RPMI8226 (cell line): ENCODE measurements around the gene MVK.

Experiments used
- DNase-seq: peaks from one replicate; pipeline ENCODE4 v3.0.0-alpha.2; 2015

MVK gene

DNA sequence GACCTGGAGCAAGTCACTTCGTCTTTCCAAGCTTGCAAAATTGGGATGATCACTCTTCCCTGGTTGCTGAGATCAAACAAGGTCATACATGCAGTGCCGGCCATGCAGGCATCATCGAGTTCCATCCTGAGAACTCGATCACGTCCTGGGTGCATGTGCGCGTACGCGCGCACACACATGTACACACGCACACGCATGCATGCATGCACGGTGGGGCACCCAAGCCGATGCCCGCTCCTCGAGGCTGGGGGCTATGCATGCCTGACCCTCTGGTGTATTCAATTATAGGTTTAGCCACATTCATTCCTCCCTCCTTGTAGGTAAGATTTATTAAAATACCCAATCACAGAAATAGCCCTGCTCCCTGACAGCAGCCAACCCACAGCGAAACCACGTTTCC, 26.3 kb upstream of the MVK start:
- no peak for DNase-seq

DNA sequence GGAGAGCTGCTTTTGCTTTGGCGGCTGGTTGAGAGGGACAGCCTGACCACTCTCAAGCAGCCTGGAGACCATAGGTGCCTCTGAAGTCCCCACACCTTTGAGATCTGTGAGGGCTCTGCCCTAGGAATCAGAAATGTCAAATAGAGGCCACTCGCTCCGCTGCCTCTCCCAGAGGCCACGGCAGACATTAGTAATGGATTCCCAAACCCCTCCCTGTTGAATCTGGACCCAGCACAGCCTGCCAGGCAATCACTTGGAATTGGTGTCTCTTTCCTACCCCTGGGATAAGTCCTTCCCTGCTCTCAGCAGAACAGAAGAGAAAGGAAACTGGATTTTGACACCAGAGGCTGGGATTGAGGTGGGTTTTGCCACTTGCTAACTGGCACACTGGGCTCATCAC, 25.3 kb upstream of the MVK start:
- no peak for DNase-seq

DNA sequence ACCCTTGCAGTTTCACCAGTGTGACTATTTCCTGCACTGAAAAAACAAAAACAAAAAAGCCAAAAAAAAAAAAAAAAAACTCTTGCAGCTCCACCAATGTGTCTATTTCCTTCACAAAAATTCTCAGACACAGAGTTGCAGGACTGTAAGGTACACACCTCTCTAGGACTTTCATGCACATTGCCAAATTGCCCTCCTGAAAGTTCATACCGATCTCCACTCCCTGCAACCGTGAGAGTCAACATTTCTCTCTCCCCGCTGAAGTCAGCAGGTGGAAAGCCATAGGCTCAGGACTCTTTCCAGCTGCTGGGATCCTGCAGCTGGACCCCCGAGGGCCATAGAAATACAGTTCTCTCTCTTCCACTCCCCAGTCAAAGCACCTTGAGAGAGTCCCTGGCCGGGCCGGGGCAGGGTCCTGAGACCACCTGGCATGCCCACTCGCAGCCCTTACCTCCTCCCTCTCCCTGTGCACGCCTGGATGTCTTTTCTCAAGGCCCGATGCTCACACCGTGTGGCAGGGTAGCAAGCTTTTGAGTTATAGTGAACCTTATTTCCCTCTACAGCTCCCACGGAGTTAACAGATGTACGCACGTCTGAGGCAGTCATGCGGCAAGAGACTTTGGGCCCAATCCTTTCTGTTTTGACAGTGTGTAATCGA, 23.9 kb upstream of the MVK start:
- DNase-seq: no peak

GRCh38 chr12:109550281-109550680, 23.3 kb upstream of the MVK start:
- no peak for DNase-seq

GRCh38 chr12:109551108-109551507, 22.5 kb upstream of the MVK start:
- DNase-seq: no peak

- DNase-seq: no peak
Measured at GRCh38 chr12:109552971-109553370, 20.6 kb upstream of the MVK start.

DNA sequence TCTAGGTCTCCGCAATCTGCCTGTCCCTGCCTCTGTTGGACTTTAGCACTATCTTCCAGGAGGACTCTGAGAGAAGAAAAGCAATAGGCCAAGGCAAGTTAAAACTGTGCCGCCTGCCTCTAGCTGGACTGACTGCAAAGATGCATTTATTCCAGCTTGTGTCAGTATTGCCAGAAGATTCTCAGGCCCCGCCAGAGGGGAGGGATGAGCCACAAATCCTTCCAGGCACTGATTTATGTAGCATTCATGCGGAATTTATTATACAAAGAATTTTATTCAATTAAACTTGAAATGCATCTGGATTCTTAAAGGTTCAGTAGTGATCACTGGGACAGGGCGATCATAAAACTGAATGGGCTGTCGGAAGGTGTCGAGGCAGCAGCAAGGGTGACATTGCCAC, 20.1 kb upstream of the MVK start:
- no peak for DNase-seq

DNA sequence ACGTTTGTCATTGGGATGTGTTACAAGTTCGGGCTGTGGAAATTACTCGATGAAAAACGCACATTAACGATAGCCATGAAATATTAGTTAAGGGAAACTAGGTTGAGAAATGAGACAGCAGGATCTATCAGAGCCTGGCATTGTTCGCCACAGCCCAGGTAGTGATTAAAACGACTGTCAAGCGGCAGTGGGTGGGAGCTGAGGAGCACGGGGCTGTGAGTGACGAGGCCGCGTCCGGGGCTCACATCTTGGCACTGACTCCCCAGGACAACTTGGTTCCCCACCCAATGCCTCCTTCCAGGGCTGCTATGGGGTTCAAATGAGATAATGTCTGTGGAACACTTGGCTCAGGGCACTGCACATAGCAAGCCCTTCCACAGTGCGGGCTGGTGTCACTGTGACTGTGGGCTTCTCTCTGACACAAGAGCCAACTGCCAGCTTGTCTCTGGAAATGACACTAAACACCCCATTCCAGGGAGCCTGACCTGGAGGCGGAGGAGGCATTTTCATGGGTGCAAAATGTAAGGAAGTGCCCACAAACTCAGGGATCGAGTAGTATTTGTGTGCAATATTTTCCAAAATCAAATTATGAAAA, 19.6 kb upstream of the MVK start:
- DNase-seq: no peak

DNA sequence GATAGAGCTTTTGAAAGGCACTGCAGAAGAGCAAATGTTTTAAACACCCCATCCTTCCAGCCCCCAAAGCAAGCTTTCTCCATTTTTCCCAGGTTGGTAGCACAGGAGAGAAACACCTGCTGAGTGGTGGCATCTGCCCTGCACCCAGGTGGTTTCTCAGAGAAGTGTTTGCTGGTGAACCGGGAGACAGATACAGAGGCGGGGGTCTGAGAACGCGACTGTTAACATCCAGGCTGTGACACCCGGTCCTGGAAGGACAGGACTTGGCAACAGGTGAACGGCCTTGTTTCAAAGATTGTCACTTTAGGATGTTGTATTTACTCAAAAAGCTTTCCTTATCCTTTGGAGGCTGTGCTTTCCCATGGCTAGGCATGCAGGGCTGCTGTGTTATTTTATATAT, 18.8 kb upstream of the MVK start:
- DNase-seq: no peak

DNA sequence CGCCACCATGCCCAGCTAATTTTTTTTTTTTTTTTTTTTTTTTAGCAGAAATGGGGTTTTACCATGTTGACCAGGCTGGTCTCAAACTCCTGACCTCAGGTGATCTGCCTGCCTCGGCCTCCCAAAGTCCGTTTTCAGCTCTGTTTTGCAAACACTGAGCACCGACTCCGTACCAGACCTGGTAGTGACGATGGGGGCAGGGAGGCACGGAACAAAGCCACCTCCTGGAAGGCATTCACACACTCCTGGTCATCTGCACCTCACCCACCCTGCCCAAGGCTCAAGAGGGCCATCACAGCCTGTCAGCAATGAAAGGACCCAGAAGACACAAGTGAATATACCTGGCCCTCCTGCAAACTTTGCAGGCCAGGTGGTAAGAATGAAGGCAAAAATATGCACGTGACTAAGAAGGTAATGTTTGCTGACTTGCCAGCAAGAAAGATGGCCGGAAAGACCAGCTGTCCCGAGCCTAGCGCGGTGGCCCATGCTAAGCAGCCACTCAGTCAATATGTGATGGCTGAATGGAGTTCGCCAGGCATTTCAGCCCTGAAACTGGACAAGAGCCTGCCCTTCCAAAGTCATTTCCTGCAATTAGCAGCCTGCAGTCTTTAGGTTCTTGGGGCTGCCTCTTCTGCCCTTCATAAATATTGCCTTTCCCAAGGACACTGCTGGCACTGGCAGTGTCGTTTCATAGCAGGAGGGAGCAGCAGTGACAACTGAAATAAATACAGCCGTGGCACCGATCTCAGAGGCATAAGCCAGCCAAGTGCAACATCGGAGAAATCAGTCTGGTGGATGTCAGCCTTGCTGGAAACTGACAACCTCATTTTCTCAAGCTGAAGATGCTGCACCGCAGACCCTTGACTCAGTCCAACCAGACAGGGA, 17.9 kb upstream of the MVK start:
- DNase-seq: no peak

GRCh38 chr12:109557200-109557599, 16.4 kb upstream of the MVK start:
- DNase-seq: no peak

- no peak for DNase-seq
Measured at GRCh38 chr12:109557805-109558204, 15.8 kb upstream of the MVK start.

DNA sequence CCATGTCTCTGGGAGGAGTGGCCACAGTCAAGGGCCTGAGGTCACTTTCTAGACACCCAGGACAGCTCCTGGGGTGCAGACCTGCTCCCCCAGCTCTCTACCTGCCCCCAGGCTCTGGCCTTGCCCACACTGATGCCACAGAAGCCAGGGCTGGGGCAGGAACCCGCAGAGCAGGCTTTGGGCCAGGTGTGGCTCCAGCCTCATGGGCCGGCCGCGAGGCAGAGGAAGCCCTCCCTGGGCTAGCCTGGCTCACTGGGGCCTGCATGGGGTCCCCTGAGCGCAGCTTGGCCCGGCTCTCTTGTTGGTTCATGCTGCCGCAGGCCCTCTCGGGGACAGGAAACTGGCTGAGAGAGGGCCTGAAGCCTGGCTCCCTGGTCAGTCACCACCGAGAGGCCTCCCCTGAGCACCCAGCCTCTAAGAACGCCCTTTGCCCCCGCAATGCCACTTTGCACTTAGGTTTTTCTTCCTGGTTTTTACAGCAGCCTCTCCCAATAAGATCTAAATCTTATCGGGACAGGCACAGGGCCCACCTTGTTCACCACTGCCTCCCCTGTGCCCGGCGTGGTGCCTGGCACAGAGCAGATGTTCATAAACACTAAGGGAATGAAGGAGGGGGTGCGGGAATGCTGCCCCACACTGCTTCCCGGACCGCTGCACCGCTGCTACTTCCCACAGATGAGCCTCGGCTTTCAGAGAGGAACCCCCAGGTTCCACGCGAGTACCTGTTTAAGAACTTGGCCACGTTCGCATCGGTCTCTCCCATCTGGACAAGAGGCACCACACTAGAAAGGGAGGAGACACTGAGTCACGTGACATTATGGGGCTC, 15.0 kb upstream of the MVK start:
- DNase-seq: no peak

- DNase-seq: no peak
Measured at GRCh38 chr12:109559200-109559505, 14.4 kb upstream of the MVK start.

GRCh38 chr12:109559601-109560000, 14.0 kb upstream of the MVK start:
- DNase-seq: no peak

DNA sequence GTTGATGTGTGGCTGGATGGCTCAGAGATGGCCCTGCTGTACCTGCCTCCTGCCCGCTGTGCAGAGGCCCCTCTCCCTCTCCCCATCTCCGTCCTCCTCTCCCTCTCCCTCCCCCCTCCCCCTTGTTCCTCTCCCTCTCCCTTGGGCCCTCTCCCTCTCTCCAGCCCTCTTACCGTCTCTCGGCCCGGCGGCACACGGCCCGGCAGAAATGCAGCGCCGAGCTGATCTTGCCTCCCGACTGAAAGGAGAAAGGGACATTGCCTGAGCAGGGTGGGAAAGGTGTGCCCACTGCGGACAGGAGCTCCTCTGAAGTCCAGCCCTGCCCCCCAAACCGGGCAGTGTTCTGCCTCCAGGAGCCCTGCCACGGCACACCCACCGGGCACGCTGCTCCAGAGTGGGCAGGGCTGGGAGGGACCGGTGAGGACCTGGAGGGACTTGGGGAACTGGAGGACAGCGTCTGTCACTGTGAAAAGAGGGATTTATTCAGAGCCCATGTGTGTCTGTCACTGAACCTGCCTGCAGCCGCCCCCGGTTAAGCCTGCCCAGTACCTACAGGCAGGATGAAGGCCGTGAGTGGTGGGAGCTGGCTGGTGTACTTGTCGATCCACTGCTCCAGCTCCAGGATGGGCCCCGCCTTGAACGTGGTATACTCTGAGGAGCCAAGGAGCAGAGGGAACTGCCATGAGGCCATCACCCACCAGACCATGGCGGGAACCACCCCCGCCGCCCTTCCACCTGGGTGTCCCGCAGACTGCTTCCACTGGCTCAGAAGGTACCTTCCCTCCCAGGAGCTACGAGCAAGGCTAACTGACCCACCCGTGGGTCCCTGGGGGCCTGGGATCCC, 12.5 kb upstream of the MVK start:
- DNase-seq: no peak

DNA sequence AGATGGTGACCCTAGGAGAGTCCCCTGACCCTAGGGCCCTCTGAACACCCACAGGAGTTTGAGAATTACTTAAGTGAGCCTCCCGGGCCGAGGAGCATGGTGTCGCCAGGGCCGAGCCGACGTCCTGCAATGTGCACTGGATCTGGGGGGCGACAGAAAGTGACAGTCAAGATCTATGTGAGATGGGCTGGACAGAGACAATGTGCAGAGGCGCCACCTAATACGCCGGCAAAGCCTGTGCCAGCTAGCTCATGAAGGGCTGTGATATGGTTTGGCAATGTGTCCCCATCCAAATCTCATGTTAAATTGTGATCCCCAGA, 11.9 kb upstream of the MVK start:
- DNase-seq: no peak

DNA sequence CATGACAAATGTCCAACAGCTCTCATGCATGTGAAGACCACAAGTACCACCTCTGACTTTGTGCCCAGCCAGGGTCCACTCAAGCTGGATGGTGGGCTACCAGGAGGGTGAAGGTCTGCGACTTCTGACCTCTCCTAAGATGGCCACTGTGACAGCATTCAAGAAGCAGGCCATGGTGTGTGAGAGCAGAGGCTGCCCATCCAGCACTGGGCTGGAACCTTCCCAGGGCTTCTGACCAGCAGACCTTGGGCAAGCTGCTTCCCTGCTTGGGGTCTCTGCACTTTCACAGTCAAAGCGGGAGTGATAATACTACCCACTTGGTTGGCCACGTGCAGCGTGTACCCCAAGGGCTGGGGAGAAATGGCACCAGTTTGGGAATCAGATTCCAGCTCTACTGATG, 10.7 kb upstream of the MVK start:
- DNase-seq: no peak

GRCh38 chr12:109563291-109564284, 10.0 kb upstream of the MVK start:
- no peak for DNase-seq

- no peak for DNase-seq
Measured at GRCh38 chr12:109566424-109566823, 7.2 kb upstream of the MVK start.

DNA sequence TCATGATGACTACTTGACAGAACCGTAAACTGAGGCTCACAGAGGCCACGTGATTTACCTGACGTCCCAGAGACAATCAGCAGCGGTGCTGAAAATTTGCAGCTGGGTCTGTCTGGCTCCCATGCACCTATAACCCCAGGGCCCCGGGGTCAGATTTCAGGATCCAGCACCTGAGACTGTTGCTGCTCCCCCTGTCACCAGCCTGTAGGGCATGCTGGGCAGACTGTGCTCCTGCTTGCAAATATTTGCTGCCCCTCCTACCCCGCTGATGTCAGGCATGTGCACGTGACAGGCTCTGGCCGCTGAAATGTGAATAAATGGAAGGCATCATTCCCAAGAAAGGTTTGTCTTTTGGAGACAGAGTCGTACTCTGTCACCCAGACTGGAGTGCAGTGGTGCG, 6.3 kb upstream of the MVK start:
- DNase-seq: no peak
